HG02884 (cell line): ENCODE data around the gene USP51.
"Not testable (repeated sequence)": the region's sequence is repeated elsewhere in the genome, so short reads cannot be mapped to it uniquely, and the experiment has no call there.

Experiments used
- ATAC-seq: cut with Tn5 transposase; IDR thresholded peaks from one replicate; pipeline ENCODE4 v1.9.1; 2021; ENCODE audit warnings: mild to moderate bottlenecking, moderate library complexity; ENCODE audit not compliant: unreplicated experiment

USP51 gene

GRCh38 chrX:55489314-55490009 is at the start of gene USP51:
TSS of gene USP51 (minus strand) at chrX:55489848. CDS start at chrX:55488939, 909 bp downstream.
- ATAC-seq: peak; percentile 49

- no peak for ATAC-seq
These were observed 34.8 kb upstream of the USP51 start for GRCh38 chrX:55524487-55524886.

GRCh38 chrX:55523356-55523755 is 33.7 kb upstream of the USP51 start:
- no peak for ATAC-seq

- ATAC-seq: no peak
These were observed 33.1 kb upstream of the USP51 start for GRCh38 chrX:55522596-55523276.

- no peak for ATAC-seq
These were observed 32.0 kb upstream of the USP51 start for GRCh38 chrX:55521687-55522086.

GRCh38 chrX:55516794-55517481 is 27.3 kb upstream of the USP51 start:
- not testable (repeated sequence) for ATAC-seq

GRCh38 chrX:55513045-55513737 is 23.5 kb upstream of the USP51 start:
- not testable (repeated sequence) for ATAC-seq

- ATAC-seq: peak; percentile 74
These were observed 18.9 kb upstream of the USP51 start for GRCh38 chrX:55508410-55509152.

- not testable (repeated sequence) for ATAC-seq
These were observed 18.1 kb upstream of the USP51 start for GRCh38 chrX:55507699-55508098.

GRCh38 chrX:55507010-55507409 is 17.4 kb upstream of the USP51 start:
- ATAC-seq: not testable (repeated sequence)

- ATAC-seq: no peak
These were observed 1.3 kb upstream of the USP51 start for GRCh38 chrX:55490974-55491373.

- no peak for ATAC-seq
These were observed 473 bp upstream of the USP51 start for GRCh38 chrX:55490121-55490520.

GRCh38 chrX:55488593-55489313 is 895 bp downstream of the USP51 start:
- peak; percentile 56 for ATAC-seq

GRCh38 chrX:55488006-55488592 is 1.5 kb downstream of the USP51 start:
- peak; percentile 1 for ATAC-seq

- ATAC-seq: no peak
These were observed 2.5 kb downstream of the USP51 start for GRCh38 chrX:55487143-55487542.

GRCh38 chrX:55486736-55487135 is 2.9 kb downstream of the USP51 start:
- no peak for ATAC-seq

GRCh38 chrX:55484948-55485347 is 4.7 kb downstream of the USP51 start:
- ATAC-seq: no peak

- ATAC-seq: no peak
These were observed 9.1 kb downstream of the USP51 start for GRCh38 chrX:55480390-55481062.

GRCh38 chrX:55479956-55480355 is 9.7 kb downstream of the USP51 start:
- ATAC-seq: not testable (repeated sequence)
